CD14-positive monocyte (primary cell): Measurements from ENCODE around the gene CCNK. TPM values are rescaled to one million over a fixed set of nuclear protein-coding genes. Genes with fewer than 3 reads are reported as not detected.

Experiments used
- DNase-seq, 3 donors: peaks; one replicate each; pipeline ENCODE4 v3.0.0-alpha.2; 2011 to 2022
- H2AFZ ChIP-seq: 2 replicates; pipeline ENCODE4 v1.6.0; 2012; ENCODE audit warnings: mild to moderate bottlenecking, low read depth, low read length, inconsistent platforms; ENCODE audit not compliant: insufficient read depth, poor library complexity, severe bottlenecking
- H3K27ac ChIP-seq, 2 donors: 1 replicate in 1 of 2; 2 replicates in 1 of 2; pipeline ENCODE4 v1.5.1; 2012 to 2013; ENCODE audit warnings: low read length in 2 of 2, control low read depth in 1 of 2, inconsistent platforms in 1 of 2, low read depth in 1 of 2, mild to moderate bottlenecking in 1 of 2
- H3K27me3 ChIP-seq, 2 donors: one replicate each; pipeline versions ENCODE4 v1.6.0 to v1.6.1; 2011 to 2013; ENCODE audit warnings: low read length in 2 of 2; ENCODE audit not compliant: control insufficient read depth in 2 of 2, insufficient read depth in 2 of 2
- H3K36me3 ChIP-seq, 2 donors: replicated peaks in 1 of 2; 1 replicate in 1 of 2; 2 replicates in 1 of 2; pipeline versions ENCODE4 v1.5.1 to v1.6.1; 2012 to 2013; ENCODE audit warnings: low read length in 2 of 2, control low read depth in 1 of 2, inconsistent platforms in 1 of 2, mild to moderate bottlenecking in 1 of 2; ENCODE audit not compliant: insufficient read depth in 2 of 2, control insufficient read depth in 1 of 2
- H3K4me1 ChIP-seq, 2 donors: 1 replicate in 1 of 2; 2 replicates in 1 of 2; pipeline versions ENCODE4 v1.5.1 to v1.6.1; 2012 to 2013; ENCODE audit warnings: low read length in 2 of 2, control low read depth in 1 of 2, inconsistent platforms in 1 of 2, mild to moderate bottlenecking in 1 of 2, moderate library complexity in 1 of 2; ENCODE audit not compliant: insufficient read depth in 2 of 2, control insufficient read depth in 1 of 2
- H3K4me2 ChIP-seq: replicated peaks from 2 replicates; pipeline ENCODE3; 2012; ENCODE audit warnings: low read length, moderate library complexity, mild to moderate bottlenecking; ENCODE audit not compliant: poor library complexity, severe bottlenecking; ENCODE audit errors: extremely low read depth
- H3K4me3 ChIP-seq, 3 experiments: fragments of 200-600 bp in 1 of 3; sonication (generic) in 1 of 3; replicated peaks in 1 of 3; 1 replicate in 2 of 3; 2 replicates in 1 of 3; pipeline ENCODE4 v1.5.1; 2011 to 2013; ENCODE audit warnings: low read length in 3 of 3, mild to moderate bottlenecking in 3 of 3, control low read depth in 2 of 3, low read depth in 2 of 3, inconsistent platforms in 1 of 3, moderate library complexity in 1 of 3
- H3K79me2 ChIP-seq: 2 replicates; pipeline ENCODE4 v1.6.0; 2012; ENCODE audit warnings: mild to moderate bottlenecking, control low read depth, inconsistent platforms, low read length, moderate library complexity; ENCODE audit not compliant: insufficient read depth
- H3K9ac ChIP-seq: 2 replicates; pipeline ENCODE4 v1.6.0; 2017; ENCODE audit warnings: low read length, mild to moderate bottlenecking; ENCODE audit not compliant: insufficient read depth, poor library complexity, severe bottlenecking
- H3K9me3 ChIP-seq, 2 donors: replicated peaks in 1 of 2; 1 replicate in 1 of 2; 2 replicates in 1 of 2; pipeline versions ENCODE4 v1.5.1 to v1.6.1; 2012 to 2013; ENCODE audit warnings: low read length in 2 of 2, control low read depth in 1 of 2; ENCODE audit not compliant: control insufficient read depth in 1 of 2, insufficient read depth in 1 of 2
- H4K20me1 ChIP-seq: 2 replicates; pipeline ENCODE4 v1.6.0; 2012; ENCODE audit warnings: mild to moderate bottlenecking, low read length, control low read depth, moderate library complexity; ENCODE audit not compliant: insufficient read depth
- H3K27ac Mint-ChIP-seq, 7 donors: one replicate each; pipeline ENCODE4 v1.8.0; 2020; ENCODE audit warnings: mild to moderate bottlenecking in 7 of 7, mixed read lengths in 7 of 7, moderate library complexity in 6 of 7, inconsistent platforms in 2 of 7
- H3K27me3 Mint-ChIP-seq, 3 donors: one replicate each; pipeline ENCODE4 v1.8.0; 2021 to 2022; ENCODE audit warnings: low read depth in 3 of 3, mild to moderate bottlenecking in 3 of 3, mixed read lengths in 3 of 3, moderate library complexity in 3 of 3, inconsistent platforms in 1 of 3
- H3K36me3 Mint-ChIP-seq, 2 donors: one replicate each; pipeline ENCODE4 v1.8.0; 2020; ENCODE audit warnings: mixed read lengths in 2 of 2, inconsistent platforms in 1 of 2, mild to moderate bottlenecking in 1 of 2
- H3K4me1 Mint-ChIP-seq: one replicate; pipeline ENCODE4 v1.8.0; 2020; ENCODE audit warnings: mild to moderate bottlenecking, mixed read lengths
- H3K4me3 Mint-ChIP-seq, 2 donors: one replicate each; pipeline ENCODE4 v1.8.0; 2020; ENCODE audit warnings: mild to moderate bottlenecking in 2 of 2, mixed read lengths in 2 of 2, moderate library complexity in 1 of 2
- H3K9me3 Mint-ChIP-seq, 7 donors: one replicate each; pipeline ENCODE4 v1.8.0; 2020 to 2022; ENCODE audit warnings: mixed read lengths in 7 of 7, mild to moderate bottlenecking in 6 of 7, moderate library complexity in 6 of 7, inconsistent platforms in 2 of 7
- CTCF ChIP-seq: fragments of 200-600 bp; IDR thresholded peaks from one replicate; pipeline ENCODE4 v1.8.0; 2022; ENCODE audit warnings: antibody characterized with exemption, mild to moderate bottlenecking
- WGBS: methylation state at CpG from one replicate; pipeline ENCODE4 v1.1.5; 2013; ENCODE audit warnings: missing lambda C conversion rate; ENCODE audit not compliant: insufficient coverage; 5-methylcytosine and 5-hydroxymethylcytosine counted together
- intact Hi-C, 2 donors: fragments of 100-400 bp; cut with micrococcal nuclease; formaldehyde crosslinking; loops; one replicate each; pipeline versions ENCODE4 v1.15.0 to v1.15.1; 2023
- polyA minus RNA-seq: library from RNA; depleted of rRNA, polyadenylated mRNA; stranded (reverse); fragments of >200 nt; gene quantifications from 2 replicates; pipeline ENCODE4 v1.2.3, GENCODE V29; 2012
- polyA plus RNA-seq, 3 donors: library from polyadenylated mRNA; depleted of rRNA in 1 of 3; unstranded in 2 of 3; stranded (reverse) in 1 of 3; fragments of 300-500 nt in 2 of 3; fragments of >200 nt in 1 of 3; fragmentation: Illumina TruSeq in 2 of 3; gene quantifications; 1 replicate in 2 of 3; 2 replicates in 1 of 3; pipeline ENCODE4 v1.2.3, GENCODE V29; 2012 to 2021
- total RNA-seq, 12 experiments: library from RNA in 1 of 12; stranded (reverse) in 1 of 12; fragments of 120-200 nt in 1 of 12; gene quantifications; one replicate each; pipeline ENCODE4 v1.2.4 and lab custom pipeline; 2013 to 2026; ENCODE audit warnings: mixed read lengths in 6 of 12, inconsistent platforms in 1 of 12

Gene CCNK
- total RNA-seq (2013): 31.8 TPM
- polyA plus RNA-seq (10 to 100 TPM in 2 of 3 donors, 1 to 10 TPM in 1; 7.7 to 21.5 (median 14.7) TPM), polyA minus RNA-seq (52.2 and 56.6 TPM in 2 replicates), total RNA-seq (lab: John Stamatoyannopoulos, UW) (25.8 to 102 (median 43.7) reads per million in 11 experiments)

- Histone ChIP-seq H3K27me3 (no peaks in the 10 kb centered on the region), H3K4me2 (peak within 1 kb of the TSS; percentile 93), H3K9ac (peak within 1 kb of the TSS; percentile 94), H3K9me3 (no peaks in the 10 kb centered on the region), H3K36me3 (no peaks in the 10 kb centered on the region), H2AFZ (peak within 1 kb of the TSS; percentile 76), H3K4me1 (peaks cover 33 to 50% of the 10 kb centered on the region in 2 donors), H3K4me3 (peak within 1 kb of the TSS; percentile 72 to 96 (median 93)), H3K27ac (peak within 1 kb of the TSS; percentile 87 to 96), H3K79me2 (peaks cover 92% of the 10 kb centered on the region), H4K20me1 (peaks cover 80% of the 10 kb centered on the region)
- Mint-ChIP-seq H3K27me3 (peaks cover 0 to 2% (median 0%) of the 10 kb centered on the region in 3 donors), H3K9me3 (no peaks in the 10 kb centered on the region), H3K4me3 (peak within 1 kb of the TSS; percentile 95 to 97), H3K27ac (peak within 1 kb of the TSS; percentile 97 to 99 (median 98)), H3K4me1 (peaks cover 49% of the 10 kb centered on the region), H3K36me3 (no peaks in the 10 kb centered on the region)
- intact Hi-C loops: loop anchor here in 1 of 2 donors (5.0 kb wide), 1 partner anchor 201 kb away; the partner anchor contains the start of gene CYP46A1
- no peak for TF ChIP-seq CTCF
- WGBS: under 1% methylated on average over 75 of the region's 82 CpGs
- DNase-seq: peak; percentile 100
Measured at GRCh38 chr14:99480917-99481744, at the start of gene CCNK. TSS of gene CCNK (plus strand) at chr14:99481409. CDS start at chr14:99492678, 11,269 bp downstream.

GRCh38 chr14:99431986-99432385 lies 49.2 kb upstream of the CCNK start:
- Histone ChIP-seq H2AFZ (no peak overlapping the region), H4K20me1 (peaks cover 11% of the 10 kb centered on the region), H3K9me3 (peaks cover 5 to 12% of the 10 kb centered on the region in 2 donors), H3K36me3 (peaks cover 73 to 98% of the 10 kb centered on the region in 2 donors), H3K27ac (no peak overlapping the region), H3K4me2 (no peak overlapping the region), H3K79me2 (peaks cover 4% of the 10 kb centered on the region), H3K4me3 (no peak overlapping the region), H3K4me1 (no peaks in the 10 kb centered on the region), H3K9ac (no peak overlapping the region), H3K27me3 (no peaks in the 10 kb centered on the region)
- Mint-ChIP-seq H3K27me3 (no peaks in the 10 kb centered on the region), H3K36me3 (peaks cover 81 to 86% of the 10 kb centered on the region in 2 donors), H3K4me3 (no peak overlapping the region), H3K27ac (no peak overlapping the region), H3K9me3 (peaks cover 4 to 13% (median 6%) of the 10 kb centered on the region in 7 donors), H3K4me1 (no peaks in the 10 kb centered on the region)
- no CpG with 5 or more reads among the region's 3 CpGs for WGBS
- intact Hi-C loops: no loop called here
- DNase-seq: no peak
- TF ChIP-seq CTCF: no peak
